Left lung (tissue), 10 donors: ENCODE measurements around the gene FNDC3A. TPM values are rescaled to one million over a fixed set of nuclear protein-coding genes. Genes with fewer than 3 reads are reported as not detected.
"Not testable (repeated sequence)": the region's sequence is repeated elsewhere in the genome, so short reads cannot be mapped to it uniquely, and the experiment has no call there.

ENCODE experiments used
- ATAC-seq: fragments of 200-7000 bp; cut with Tn5 transposase; one replicate; pipeline ENCODE4 v1.9.1; 2020; ENCODE audit warnings: moderate library complexity
- DNase-seq, 4 donors: peaks; one replicate each; pipeline ENCODE4 v3.0.0-alpha.2; 2013 to 2020
- H3K27ac ChIP-seq, 2 donors: fragments of 200-600 bp; sonication (generic) in 1 of 2; one replicate each; pipeline versions ENCODE4 v1.5.0 to v1.8.0; 2020 to 2021
- H3K27me3 ChIP-seq, 2 donors: fragments of 200-600 bp; sonication (generic) in 1 of 2; one replicate each; pipeline versions ENCODE4 v1.5.0 to v1.8.0; 2020 to 2021
- H3K36me3 ChIP-seq, 2 donors: fragments of 200-600 bp; sonication (generic) in 1 of 2; one replicate each; pipeline versions ENCODE4 v1.5.0 to v1.8.0; 2020 to 2021
- H3K4me1 ChIP-seq, 2 donors: fragments of 200-600 bp; one replicate each; pipeline ENCODE4 v1.8.0; 2021
- H3K4me3 ChIP-seq, 2 donors: fragments of 200-600 bp; sonication (generic) in 1 of 2; one replicate each; pipeline versions ENCODE4 v1.5.0 to v1.8.0; 2020 to 2021; ENCODE audit warnings: mild to moderate bottlenecking in 1 of 2
- H3K9me3 ChIP-seq, 2 donors: fragments of 200-600 bp; sonication (generic) in 1 of 2; one replicate each; pipeline versions ENCODE4 v1.5.0 to v1.8.0; 2020 to 2021
- intact Hi-C, 2 donors: fragments of 100-400 bp; cut with DNase I; formaldehyde crosslinking; loops; one replicate each; pipeline versions ENCODE4 v1.11.2 to v1.14.2; 2022
- polyA plus RNA-seq, 6 donors: library from polyadenylated mRNA; unstranded; fragments of 120-200 nt; gene quantifications; one replicate each; pipeline ENCODE4 v1.2.1, GENCODE V29; 2013; ENCODE audit not compliant: insufficient read length in 6 of 6
- total RNA-seq, 2 donors: library from RNA; stranded (reverse); fragmentation: NEBNext Ultra II Directional; extraction: Animal tissue kit (Norgen Biotek cat#: 25700); gene quantifications; one replicate each; pipeline ENCODE4 v1.2.1, GENCODE V29; 2021
- TF ChIP-seq, protein P1 (sequence below), 2 donors: fragments of 200-600 bp; sonication (generic) in 1 of 2; IDR thresholded peaks; one replicate each; pipeline versions ENCODE4 v1.5.0 to v1.8.0; 2021; ENCODE audit warnings: antibody characterized with exemption in 2 of 2
- donor health status: DM: no; HTN: yes; CAD: no.
- donor health status: DM: no; HTN: no; CAD: no.

Gene FNDC3A
- total and polyA plus RNA-seq, 8 donors: 55.5 to 80.5 (median 69.8) TPM

DNA sequence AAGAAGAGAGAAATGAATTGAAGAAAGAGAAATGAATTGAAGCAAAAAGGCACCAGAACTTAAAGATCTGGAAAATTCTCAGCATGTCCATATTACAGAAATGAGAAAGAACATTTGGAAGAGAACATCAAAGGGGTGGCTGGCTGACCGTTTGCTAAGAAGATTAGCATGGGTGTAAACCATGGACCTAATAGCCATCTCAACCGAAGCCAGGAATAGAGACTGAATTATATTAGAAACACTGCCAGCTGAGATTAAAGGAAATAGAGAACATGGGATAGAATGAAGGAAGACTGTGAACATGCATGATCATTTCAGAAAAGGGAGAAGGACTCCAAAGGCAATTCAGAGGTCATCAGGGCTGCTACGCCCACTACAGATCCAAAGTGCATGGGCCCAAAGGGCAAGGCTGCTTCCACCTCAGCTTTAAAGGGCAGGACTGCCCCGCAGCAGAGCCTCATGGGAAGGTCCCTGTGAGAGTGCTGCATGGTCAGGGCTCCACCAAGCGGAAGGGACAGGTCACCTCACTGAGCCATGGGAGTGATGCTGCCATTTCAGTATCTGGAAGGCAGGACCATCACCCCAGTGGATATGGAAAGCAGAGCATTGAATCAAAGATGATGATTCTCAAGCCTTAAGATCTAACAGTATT, 23.1 kb downstream of the FNDC3A start:
- H3K4me1 ChIP-seq: peaks cover 0 to 12% of the 10 kb centered on the region in 2 donors
- no peaks in the 10 kb centered on the region for H3K27me3 ChIP-seq
- ATAC-seq: no peak
- no peak for DNase-seq
- TF ChIP-seq, protein P1, sequence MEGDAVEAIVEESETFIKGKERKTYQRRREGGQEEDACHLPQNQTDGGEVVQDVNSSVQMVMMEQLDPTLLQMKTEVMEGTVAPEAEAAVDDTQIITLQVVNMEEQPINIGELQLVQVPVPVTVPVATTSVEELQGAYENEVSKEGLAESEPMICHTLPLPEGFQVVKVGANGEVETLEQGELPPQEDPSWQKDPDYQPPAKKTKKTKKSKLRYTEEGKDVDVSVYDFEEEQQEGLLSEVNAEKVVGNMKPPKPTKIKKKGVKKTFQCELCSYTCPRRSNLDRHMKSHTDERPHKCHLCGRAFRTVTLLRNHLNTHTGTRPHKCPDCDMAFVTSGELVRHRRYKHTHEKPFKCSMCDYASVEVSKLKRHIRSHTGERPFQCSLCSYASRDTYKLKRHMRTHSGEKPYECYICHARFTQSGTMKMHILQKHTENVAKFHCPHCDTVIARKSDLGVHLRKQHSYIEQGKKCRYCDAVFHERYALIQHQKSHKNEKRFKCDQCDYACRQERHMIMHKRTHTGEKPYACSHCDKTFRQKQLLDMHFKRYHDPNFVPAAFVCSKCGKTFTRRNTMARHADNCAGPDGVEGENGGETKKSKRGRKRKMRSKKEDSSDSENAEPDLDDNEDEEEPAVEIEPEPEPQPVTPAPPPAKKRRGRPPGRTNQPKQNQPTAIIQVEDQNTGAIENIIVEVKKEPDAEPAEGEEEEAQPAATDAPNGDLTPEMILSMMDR (IDR thresholded peaks at IDR 0.05): no peak
- H3K27ac ChIP-seq: no peak overlapping the region
- H3K9me3 ChIP-seq: peaks cover 0 to 24% of the 10 kb centered on the region in 2 donors
- H3K36me3 ChIP-seq: no peaks in the 10 kb centered on the region
- intact Hi-C loops: no loop called here
- no peak overlapping the region for H3K4me3 ChIP-seq

DNA sequence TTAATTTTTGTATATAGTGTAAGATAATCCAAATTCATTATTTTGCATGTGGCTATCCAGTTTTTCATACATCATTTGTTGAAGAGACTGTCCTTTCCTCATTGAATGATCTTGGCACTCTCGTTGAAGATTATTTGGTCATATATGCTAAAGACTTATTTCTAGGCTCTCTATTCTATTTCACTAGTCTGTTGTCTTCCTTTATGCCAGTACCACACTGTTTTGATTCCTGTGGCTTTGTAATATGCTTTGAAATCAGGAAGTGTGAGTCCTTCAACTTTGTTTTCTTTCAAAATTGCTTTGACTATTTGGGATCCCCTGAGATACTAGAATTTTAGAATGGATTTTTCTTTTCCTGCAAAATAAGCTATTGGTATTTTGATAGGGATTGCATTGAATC, 24.5 kb downstream of the FNDC3A start:
- DNase-seq (no peak), ATAC-seq (no peak)
- Histone ChIP-seq H3K4me1 (peaks cover 0 to 5% of the 10 kb centered on the region in 2 donors), H3K27ac (no peak overlapping the region), H3K4me3 (no peak overlapping the region), H3K9me3 (peaks cover 0 to 24% of the 10 kb centered on the region in 2 donors), H3K36me3 (no peaks in the 10 kb centered on the region), H3K27me3 (no peaks in the 10 kb centered on the region)
- TF ChIP-seq, protein P1 (IDR thresholded peaks at IDR 0.05): no peak
- intact Hi-C loops: no loop called here

DNA sequence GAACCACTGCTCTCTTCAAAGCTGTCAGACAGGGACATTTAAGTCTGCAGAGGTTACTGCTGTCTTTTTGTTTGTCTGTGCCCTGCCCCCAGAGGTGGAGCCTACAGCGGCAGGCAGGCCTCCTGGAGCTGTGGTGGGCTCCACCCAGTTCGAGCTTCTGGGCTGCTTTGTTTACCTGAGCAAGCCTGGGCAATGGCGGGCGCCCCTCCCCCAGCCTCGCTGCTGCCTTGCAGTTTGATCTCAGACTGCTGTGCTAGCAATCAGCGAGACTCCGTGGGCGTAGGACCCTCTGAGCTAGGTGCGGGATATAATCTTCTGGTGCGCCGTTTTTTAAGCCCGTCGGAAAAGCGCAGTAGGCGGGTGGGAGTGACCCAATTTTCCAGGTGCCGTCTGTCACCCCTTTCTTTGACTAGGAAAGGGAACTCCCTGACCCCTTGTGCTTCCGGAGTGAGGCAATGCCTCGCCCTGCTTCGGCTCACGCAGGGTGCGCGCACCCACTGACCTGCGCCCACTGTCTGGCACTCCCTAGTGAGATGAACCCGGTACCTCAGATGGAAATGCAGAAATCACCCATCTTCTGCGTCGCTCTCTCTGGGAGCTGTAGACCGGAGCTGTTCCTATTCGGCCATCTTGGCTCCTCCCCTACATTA, 43.4 kb downstream of the FNDC3A start:
- H3K36me3 ChIP-seq, H3K27me3 ChIP-seq, ATAC-seq, H3K9me3 ChIP-seq, H3K4me3 ChIP-seq, H3K4me1 ChIP-seq, DNase-seq, intact Hi-C loops, H3K27ac ChIP-seq: not testable (repeated sequence)

DNA sequence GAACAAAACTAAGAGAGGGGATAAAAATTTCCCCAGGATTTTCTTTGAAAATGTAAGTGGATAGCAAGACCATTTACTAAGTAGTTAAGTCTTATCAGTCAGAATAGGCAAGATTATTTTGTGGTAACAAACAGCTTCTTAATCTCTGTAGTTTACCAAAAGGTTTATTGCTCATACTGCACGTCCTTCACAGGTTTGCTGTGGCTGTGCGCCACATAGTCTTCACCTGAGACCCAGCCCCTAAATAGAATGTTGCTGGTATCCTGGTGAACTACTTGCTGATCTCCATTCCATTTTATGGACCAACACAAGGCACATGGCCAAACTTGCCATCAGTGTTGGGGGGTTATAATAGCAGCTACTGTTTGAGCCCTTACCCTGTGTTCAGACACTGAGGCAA, 44.6 kb downstream of the FNDC3A start:
- TF ChIP-seq, protein P1 (IDR thresholded peaks at IDR 0.05): no peak
- DNase-seq: no peak
- no peaks in the 10 kb centered on the region for H3K9me3 ChIP-seq
- H3K27ac ChIP-seq: no peak overlapping the region
- H3K36me3 ChIP-seq: no peaks in the 10 kb centered on the region
- no peaks in the 10 kb centered on the region for H3K4me1 ChIP-seq
- intact Hi-C loops: no loop called here
- H3K4me3 ChIP-seq: no peak overlapping the region
- H3K27me3 ChIP-seq: no peaks in the 10 kb centered on the region
- no peak for ATAC-seq

DNA sequence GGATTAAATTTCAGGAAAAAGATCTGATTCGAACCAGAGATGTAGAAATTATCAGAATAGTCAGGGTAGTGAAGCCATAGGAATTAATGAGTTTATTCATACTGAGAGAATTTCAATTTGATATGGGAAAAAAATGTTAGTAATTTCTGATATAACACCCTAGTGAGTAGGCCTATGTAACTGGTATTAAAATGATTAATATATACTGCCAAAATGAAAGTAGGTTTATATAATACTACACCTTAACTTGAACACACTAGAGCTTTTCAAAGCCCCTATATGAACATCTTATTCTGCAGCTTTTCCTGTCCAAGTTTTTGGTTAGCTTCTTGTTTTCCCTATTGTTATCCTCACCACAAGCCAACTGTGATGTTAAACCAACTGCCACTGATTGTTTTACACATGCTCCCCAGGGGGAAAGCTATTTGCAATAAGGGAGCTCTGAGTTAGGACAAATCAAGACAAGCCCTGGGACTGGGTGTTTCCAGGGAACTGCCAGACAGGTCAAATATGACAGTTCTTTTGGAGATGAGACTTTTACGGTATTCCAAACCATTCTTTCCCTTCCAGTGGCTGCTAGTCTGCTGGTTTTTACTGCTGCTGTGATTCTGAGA, 45.3 kb downstream of the FNDC3A start:
- Histone ChIP-seq H3K9me3 (no peaks in the 10 kb centered on the region), H3K4me3 (no peak overlapping the region), H3K27me3 (no peaks in the 10 kb centered on the region), H3K4me1 (no peaks in the 10 kb centered on the region), H3K27ac (no peak overlapping the region), H3K36me3 (no peaks in the 10 kb centered on the region)
- intact Hi-C loops: no loop called here
- TF ChIP-seq, protein P1 (IDR thresholded peaks at IDR 0.05): no peak
- no peak for DNase-seq
- no peak for ATAC-seq
